SK-N-MC (cell line): ENCODE results near the gene RBM23.

Experiments used
- EZH2 ChIP-seq: fragments of 200-600 bp; sonication (generic); IDR thresholded peaks from one replicate; pipeline ENCODE4 v1.6.1; 2017; ENCODE audit warnings: antibody characterized with exemption
- FOXP2 ChIP-seq: optimal IDR thresholded peaks from 2 replicates; pipeline ENCODE3; 2011; ENCODE audit warnings: mild to moderate bottlenecking, moderate library complexity; ENCODE audit not compliant: insufficient read depth; ENCODE audit errors: extremely low read length, control extremely low read depth
- POLR2AphosphoS5 ChIP-seq: IDR thresholded peaks from 2 replicates; pipeline ENCODE4 v1.6.1; 2012; ENCODE audit warnings: mild to moderate bottlenecking, low read depth, low read length, borderline replicate concordance

- TF ChIP-seq POLR2AphosphoS5 (no peak), EZH2 (no peak), FOXP2 (no peak)
Measured at GRCh38 chr14:22870811-22871223, 48.1 kb downstream of the RBM23 start.
